ENCODE data around the gene SYS1. TPM values are rescaled to one million over a fixed set of nuclear protein-coding genes. Genes with fewer than 3 reads are reported as not detected.
A peak's percentile ranks its signal among the peaks of the same experiment; 100 is the strongest.

The SYS1 gene
- total and polyA plus RNA-seq, 3 donors from 2014 or later = 20.0 to 34.6 (median 33.1) TPM

- no peak for TF ChIP-seq CTCF (IDR thresholded peaks at IDR 0.05)
- no peak for TF ChIP-seq POLR2A (IDR thresholded peaks at IDR 0.05)
- Histone ChIP-seq H3K4me1 (peaks cover 31% of the 10 kb centered on the region), H3K9me3 (no peaks in the 10 kb centered on the region), H3K27me3 (no peaks in the 10 kb centered on the region), H3K27ac (peak overlapping the region in 1 of 2 donors; percentile 66), H3K4me3 (peak overlapping the region in 1 of 2 donors; percentile 76), H3K36me3 (ENCODE audit: low read depth, missing control alignments) (no peaks in the 10 kb centered on the region)
- WGBS, 2 donors = 65 to 70% methylated on average over 9 of the region's 9 CpGs
- intact Hi-C loops (cut with DNase I; ENCODE audit: low total_unique reads) = no loop called here
- DNase-seq = no peak
Measured at GRCh38 chr20:45345104-45345936, 17.6 kb upstream of the SYS1 start.

- no peak for DNase-seq
- intact Hi-C loops (cut with DNase I; ENCODE audit: low total_unique reads) = no loop called here
- no peaks in the 10 kb centered on the region for H3K36me3 ChIP-seq (ENCODE audit: low read depth, missing control alignments)
- TF ChIP-seq POLR2A (IDR thresholded peaks at IDR 0.05) (no peak), CTCF (IDR thresholded peaks at IDR 0.05) (no peak)
- H3K27ac ChIP-seq = no peak overlapping the region
- H3K4me1 ChIP-seq = peaks cover 23% of the 10 kb centered on the region
- H3K27me3 ChIP-seq = no peaks in the 10 kb centered on the region
- 70 to 73% methylated on average over 3 of the region's 3 CpGs for WGBS, 2 donors
- peak overlapping the region in 1 of 2 donors; percentile 76 for H3K4me3 ChIP-seq
- H3K9me3 ChIP-seq = no peaks in the 10 kb centered on the region
Measured at GRCh38 chr20:45346291-45346718, 16.7 kb upstream of the SYS1 start.

DNA sequence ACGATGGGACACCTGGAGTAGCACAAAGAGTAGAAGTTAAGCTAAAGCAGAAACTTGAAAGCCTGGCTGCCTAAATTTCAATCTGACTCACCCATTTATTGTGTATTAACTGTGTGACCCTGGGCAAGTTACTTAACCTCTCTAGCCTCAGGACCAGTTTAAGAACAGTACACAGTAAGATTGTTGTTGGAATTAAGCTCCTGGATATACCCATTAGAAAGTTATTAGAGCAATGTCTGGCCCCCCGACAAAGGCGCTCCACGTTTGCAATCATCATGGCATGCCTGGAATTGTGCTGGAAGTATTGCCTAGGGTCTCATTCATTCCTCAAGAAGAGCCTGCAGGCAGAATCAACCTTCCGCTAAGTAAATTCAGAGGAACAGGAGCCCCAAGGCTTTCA, 16.1 kb upstream of the SYS1 start:
- peak overlapping the region in 1 of 2 donors; percentile 76 for H3K4me3 ChIP-seq
- H3K36me3 ChIP-seq (ENCODE audit: low read depth, missing control alignments) = no peaks in the 10 kb centered on the region
- no peaks in the 10 kb centered on the region for H3K9me3 ChIP-seq
- intact Hi-C loops (cut with DNase I; ENCODE audit: low total_unique reads) = no loop called here
- peak overlapping the region; percentile 80 to 85 for H3K27ac ChIP-seq
- TF ChIP-seq CTCF (IDR thresholded peaks at IDR 0.05) (no peak), POLR2A (IDR thresholded peaks at IDR 0.05) (no peak)
- peaks cover 19% of the 10 kb centered on the region for H3K4me1 ChIP-seq
- no peak for DNase-seq
- WGBS, 2 donors = 62 to 65% methylated on average over 5 of the region's 5 CpGs
- no peaks in the 10 kb centered on the region for H3K27me3 ChIP-seq

- WGBS, 2 donors = 17 to 32% methylated on average over 6 to 10 of the region's 10 CpGs
- Histone ChIP-seq H3K36me3 (ENCODE audit: low read depth, missing control alignments) (no peaks in the 10 kb centered on the region), H3K9me3 (no peaks in the 10 kb centered on the region), H3K4me1 (peaks cover 14% of the 10 kb centered on the region), H3K4me3 (peak overlapping the region; percentile 61 to 76), H3K27me3 (no peaks in the 10 kb centered on the region), H3K27ac (peak overlapping the region; percentile 80 to 85)
- no peak for DNase-seq
- no peak for TF ChIP-seq POLR2A (IDR thresholded peaks at IDR 0.05)
- TF ChIP-seq CTCF (IDR thresholded peaks at IDR 0.05) = no peak
- intact Hi-C loops (cut with DNase I; ENCODE audit: low total_unique reads) = no loop called here
Measured at GRCh38 chr20:45347297-45347935, 15.5 kb upstream of the SYS1 start.
